Medulla oblongata (tissue), 1 donor: Measurements from ENCODE around the gene CWC27.

Source experiments
- DNase-seq: peaks from one replicate; pipeline ENCODE4 v3.0.0-alpha.2; 2015; ENCODE audit errors: extremely low spot score

Gene CWC27, protein sequence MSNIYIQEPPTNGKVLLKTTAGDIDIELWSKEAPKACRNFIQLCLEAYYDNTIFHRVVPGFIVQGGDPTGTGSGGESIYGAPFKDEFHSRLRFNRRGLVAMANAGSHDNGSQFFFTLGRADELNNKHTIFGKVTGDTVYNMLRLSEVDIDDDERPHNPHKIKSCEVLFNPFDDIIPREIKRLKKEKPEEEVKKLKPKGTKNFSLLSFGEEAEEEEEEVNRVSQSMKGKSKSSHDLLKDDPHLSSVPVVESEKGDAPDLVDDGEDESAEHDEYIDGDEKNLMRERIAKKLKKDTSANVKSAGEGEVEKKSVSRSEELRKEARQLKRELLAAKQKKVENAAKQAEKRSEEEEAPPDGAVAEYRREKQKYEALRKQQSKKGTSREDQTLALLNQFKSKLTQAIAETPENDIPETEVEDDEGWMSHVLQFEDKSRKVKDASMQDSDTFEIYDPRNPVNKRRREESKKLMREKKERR

GRCh38 chr5:64768358-64769312 lies at the start of gene CWC27, which contains the start of gene SREK1IP1:
TSS of gene CWC27 (plus strand) at chr5:64768930. CDS start at chr5:64769147, 217 bp downstream.
TSS of gene SREK1IP1 (minus strand) at chr5:64768691. CDS start at chr5:64768517, 174 bp downstream.
- DNase-seq, result peak; percentile 92

GRCh38 chr5:64722588-64722987 lies 46.1 kb upstream of the CWC27 start:
- DNase-seq, result no peak

- DNase-seq, result no peak
Measured at GRCh38 chr5:64727150-64727549, 41.6 kb upstream of the CWC27 start.

DNA sequence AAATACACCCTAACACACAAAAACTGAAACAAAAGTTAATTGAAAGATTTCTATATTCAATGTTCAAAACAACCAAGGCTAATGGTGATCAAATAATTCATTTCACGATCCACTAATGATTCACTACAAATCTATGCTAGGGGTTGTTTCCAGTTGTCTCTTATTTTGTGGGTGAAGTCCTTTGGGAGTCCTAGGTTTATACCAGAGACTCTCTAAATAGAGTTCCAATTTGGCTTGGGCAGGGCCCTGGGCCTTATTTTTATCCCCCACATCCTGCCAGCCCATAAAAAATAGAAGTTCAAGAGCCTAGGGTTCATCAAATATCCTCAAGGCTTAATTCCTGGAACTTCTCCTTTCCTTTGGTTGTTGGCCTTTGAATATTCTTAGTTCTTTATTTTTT lies 26.3 kb upstream of the CWC27 start:
- DNase-seq, result no peak

- no peak for DNase-seq
Measured at GRCh38 chr5:64742821-64743220, 25.9 kb upstream of the CWC27 start.

DNA sequence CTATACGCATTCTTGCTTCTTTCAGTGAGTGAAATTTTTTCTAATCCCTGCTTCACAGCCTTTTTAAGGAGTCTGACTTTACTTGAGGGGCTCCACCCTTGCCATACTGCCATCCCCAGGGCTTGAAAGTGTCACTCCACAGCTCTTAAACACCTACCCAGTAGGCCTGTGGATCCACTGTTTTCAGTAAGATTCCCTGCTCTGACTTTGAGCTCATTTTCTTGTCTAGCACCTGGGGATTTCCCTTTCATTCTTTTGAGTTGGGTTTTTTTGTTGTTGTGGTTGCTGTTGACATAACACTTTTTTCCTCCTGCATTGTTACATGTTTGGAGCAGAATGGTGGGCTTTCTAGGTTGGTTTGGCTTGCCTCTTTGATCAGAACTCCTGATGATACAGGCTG lies 23.8 kb upstream of the CWC27 start:
- DNase-seq, result no peak

DNA sequence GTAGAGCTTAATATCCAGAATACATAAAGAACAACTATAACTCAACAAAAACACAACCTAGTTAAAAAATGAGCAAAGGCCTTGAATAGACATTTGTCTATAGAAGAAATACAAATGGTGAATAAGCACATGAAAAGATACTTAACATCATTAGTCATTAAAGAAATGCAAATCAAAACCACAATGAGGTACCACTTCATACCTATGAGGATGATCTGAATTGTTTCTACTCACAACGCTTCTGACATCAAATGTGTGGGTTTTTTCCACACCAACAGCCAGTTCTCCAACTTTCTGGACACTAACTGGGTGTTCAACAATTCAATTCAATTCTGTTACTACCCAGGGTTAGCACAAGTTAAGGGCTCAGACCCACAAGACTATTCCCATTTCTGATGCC lies 22.3 kb upstream of the CWC27 start:
- no peak for DNase-seq

GRCh38 chr5:64749385-64749784 lies 19.3 kb upstream of the CWC27 start:
- no peak for DNase-seq

DNA sequence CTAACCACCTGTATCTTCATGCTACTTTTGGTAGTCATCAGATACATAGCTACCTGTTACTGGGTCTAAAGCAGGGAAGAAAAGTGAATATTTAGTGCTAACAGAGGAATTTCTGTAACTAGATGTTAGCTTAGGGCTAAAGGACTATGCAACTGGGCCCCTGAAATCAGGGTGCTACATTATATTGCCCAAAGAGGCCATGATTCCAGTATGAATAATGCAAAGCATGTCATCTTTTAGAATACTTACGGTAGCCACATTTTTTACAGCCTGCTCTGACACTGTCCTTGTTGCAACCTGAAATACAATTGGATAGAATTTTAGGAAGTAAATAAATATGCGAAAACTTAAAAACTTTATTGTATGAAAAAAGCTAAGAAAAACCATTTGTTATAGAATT lies 14.7 kb upstream of the CWC27 start:
- no peak for DNase-seq

DNA sequence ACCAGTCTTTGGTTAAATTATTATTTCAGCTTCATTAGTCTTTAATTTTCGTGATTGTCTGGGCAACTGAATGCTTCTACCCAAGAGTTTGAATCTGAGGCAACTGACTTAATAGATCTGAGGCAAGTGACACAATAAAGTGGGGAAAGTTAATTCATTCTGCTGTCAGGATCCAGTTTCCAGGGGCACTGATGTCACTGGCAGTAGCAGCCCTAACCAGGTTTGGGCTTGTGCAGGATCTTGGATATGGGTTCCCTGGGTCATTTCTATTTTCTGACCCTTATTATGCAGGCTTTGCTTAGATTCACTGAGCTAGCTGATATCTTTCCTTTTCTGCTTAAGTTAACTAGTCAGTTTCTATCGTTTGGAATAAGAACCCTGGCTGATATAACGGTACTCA lies 9.8 kb upstream of the CWC27 start:
- DNase-seq, result no peak

DNA sequence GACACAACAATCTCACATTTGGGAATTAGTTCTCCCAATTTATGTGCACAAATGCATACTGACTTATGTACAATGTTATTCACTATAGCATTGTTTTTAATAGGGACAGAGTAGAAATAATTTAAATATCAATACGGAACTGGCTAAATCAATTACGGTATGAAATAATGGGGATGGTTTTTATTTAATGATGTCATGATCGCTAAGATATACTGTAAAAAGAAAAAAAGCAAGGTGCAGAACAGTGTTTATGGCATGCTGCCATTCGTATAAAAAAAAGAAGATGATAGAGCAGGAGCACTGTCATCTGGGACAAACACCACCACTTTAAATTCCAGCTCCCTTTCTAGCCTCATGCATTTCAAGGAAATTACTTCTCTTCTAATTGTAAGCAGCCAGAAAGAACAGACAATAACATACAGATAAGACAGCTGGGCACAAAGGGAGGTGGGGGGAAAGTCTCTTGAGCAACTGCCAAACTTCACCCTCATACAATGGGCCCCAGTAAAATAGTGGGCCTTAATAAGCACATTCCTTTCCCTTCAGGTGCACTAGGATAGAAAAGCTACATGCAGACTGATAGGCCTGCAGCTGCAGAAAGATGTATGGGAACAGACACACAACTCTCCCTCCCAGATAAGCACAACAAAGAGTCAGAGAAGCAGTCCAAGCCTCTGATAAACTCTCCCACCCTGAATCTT lies 8.6 kb upstream of the CWC27 start:
- no peak for DNase-seq

DNA sequence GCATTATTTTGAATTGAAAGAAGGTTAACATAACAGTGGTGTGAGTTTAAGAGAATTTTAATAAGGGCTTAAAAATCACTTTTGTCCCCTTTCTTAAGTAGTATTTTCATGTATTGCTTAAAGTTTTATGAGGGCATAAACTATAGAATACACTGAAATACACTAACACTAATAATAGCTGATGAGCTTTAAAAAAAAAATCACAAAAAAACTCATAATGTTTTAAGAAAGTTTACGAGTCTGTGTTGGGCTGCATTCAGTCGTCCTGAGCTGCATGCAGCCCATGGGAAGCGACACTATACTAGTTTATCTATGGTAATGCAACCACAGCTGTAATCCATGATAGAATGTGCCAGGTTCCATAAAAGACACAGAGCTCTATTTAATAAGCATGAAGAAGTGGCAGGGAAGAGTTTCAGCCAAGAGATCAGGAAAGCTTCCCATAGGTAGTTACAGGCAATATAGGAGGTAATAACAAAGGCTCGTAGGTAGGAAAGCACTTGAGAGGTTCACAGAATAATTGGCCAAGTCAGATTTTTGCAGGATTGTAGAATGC lies 4.7 kb upstream of the CWC27 start:
- no peak for DNase-seq

- no peak for DNase-seq
Measured at GRCh38 chr5:64765804-64766504, 2.8 kb upstream of the CWC27 start.

- no peak for DNase-seq
Measured at GRCh38 chr5:64766941-64767340, 1.8 kb upstream of the CWC27 start.

- DNase-seq, result no peak
Measured at GRCh38 chr5:64767959-64768357, 772 bp upstream of the CWC27 start.

- DNase-seq, result no peak
Measured at GRCh38 chr5:64769855-64770254, 1.1 kb downstream of the CWC27 start.

DNA sequence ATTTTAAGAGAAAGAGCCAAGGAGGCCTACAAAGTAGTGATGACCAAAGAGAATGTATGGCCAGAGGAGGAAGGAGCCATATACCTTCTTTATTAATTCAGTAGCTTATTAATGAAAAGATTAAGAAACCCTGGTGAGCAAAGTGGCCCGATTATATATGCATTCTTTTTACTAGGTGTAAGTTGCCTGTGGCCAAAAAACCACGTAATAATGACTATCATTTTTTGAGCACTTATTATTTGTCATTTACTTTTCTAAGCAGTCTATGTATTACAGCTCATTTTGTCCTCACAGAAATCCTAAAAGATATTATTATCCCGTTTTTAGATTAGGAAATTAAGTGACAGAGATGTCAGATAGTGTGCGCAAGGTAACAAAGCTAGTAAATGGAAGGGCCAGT lies 3.0 kb downstream of the CWC27 start:
- DNase-seq, result no peak

DNA sequence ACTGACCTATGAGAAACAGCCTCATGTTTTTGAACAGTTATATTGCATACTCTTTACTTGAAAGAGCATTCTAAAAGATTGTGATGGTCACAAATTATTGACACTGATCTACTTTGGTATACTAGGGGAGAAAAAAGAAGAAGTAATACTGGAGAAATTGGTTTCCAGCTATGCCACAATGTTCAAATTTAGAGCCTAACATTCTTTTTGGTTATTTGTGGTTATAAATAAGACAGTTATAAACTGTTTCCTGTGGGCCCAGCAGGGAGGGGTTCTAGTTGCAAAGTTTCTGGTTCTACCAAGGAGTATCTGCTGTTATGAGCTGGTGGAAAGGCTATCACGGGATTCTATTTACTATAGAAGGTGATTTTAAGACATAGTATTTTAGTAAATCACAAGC lies 4.8 kb downstream of the CWC27 start:
- DNase-seq, result no peak

- no peak for DNase-seq
Measured at GRCh38 chr5:64775291-64775690, 6.6 kb downstream of the CWC27 start.

GRCh38 chr5:64784451-64785025 lies 15.8 kb downstream of the CWC27 start:
- peak; percentile 88 for DNase-seq

DNA sequence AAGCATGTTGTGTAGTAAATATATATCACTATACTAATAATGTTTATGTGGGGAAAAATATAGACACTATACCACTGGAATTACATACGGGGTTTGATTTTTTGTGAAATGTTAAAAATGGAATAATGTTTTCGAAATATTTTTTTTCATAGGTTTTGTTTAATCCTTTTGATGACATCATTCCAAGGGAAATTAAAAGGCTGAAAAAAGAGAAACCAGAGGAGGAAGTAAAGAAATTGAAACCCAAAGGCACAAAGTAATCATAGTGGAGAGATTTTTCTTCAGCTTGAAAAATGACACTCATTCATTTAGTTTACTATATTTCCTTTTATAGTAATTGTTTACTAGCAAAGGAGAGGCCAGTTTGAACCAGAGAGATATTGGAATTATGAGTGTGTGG lies 17.6 kb downstream of the CWC27 start:
- DNase-seq, result no peak
